ENCODE data around the gene PTPRS. TPM values are rescaled to one million over a fixed set of nuclear protein-coding genes. Genes with fewer than 3 reads are reported as not detected.
A peak's percentile ranks its signal among the peaks of the same experiment; 100 is the strongest.
"Not testable (repeated sequence)": the region's sequence is repeated elsewhere in the genome, so short reads cannot be mapped to it uniquely, and the experiment has no call there.

PTPRS gene
- 1 to 10 TPM; 3.5 to 4.1 TPM for total RNA-seq

GRCh38 chr19:5340637-5341447, at the start of gene PTPRS:
Gene PTPRS (minus strand): TSS chr19:5340812. CDS start chr19:5286140, 54,672 bp downstream.
- no peak within 1 kb of the TSS for H3K27ac Mint-ChIP-seq
- peak; percentile 86 for DNase-seq
- H3K36me3 Mint-ChIP-seq = no peaks in the 10 kb centered on the region
- H3K9me3 Mint-ChIP-seq = no peaks in the 10 kb centered on the region
- peak within 1 kb of the TSS; percentile 67 for H3K4me3 Mint-ChIP-seq
- peaks cover 54% of the 10 kb centered on the region for H3K27me3 Mint-ChIP-seq
- peaks cover 13% of the 10 kb centered on the region for H3K4me1 Mint-ChIP-seq

- no peak overlapping the region for H3K27ac Mint-ChIP-seq
- peaks cover 2% of the 10 kb centered on the region for H3K36me3 Mint-ChIP-seq
- H3K9me3 Mint-ChIP-seq = peaks cover 5% of the 10 kb centered on the region
- H3K4me1 Mint-ChIP-seq = no peaks in the 10 kb centered on the region
- H3K4me3 Mint-ChIP-seq = no peak overlapping the region
- DNase-seq = no peak
- H3K27me3 Mint-ChIP-seq = peaks cover 81% of the 10 kb centered on the region
Observed at GRCh38 chr19:5389353-5389752, 48.7 kb upstream of the PTPRS start.

GRCh38 chr19:5387472-5387871, 46.9 kb upstream of the PTPRS start:
- Mint-ChIP-seq H3K9me3 (peaks cover 13% of the 10 kb centered on the region), H3K4me3 (no peak overlapping the region), H3K36me3 (peaks cover 4% of the 10 kb centered on the region), H3K4me1 (no peaks in the 10 kb centered on the region), H3K27ac (no peak overlapping the region), H3K27me3 (peaks cover 71% of the 10 kb centered on the region)
- no peak for DNase-seq

- Mint-ChIP-seq H3K27me3 (peaks cover 64% of the 10 kb centered on the region), H3K27ac (no peak overlapping the region), H3K9me3 (peaks cover 15% of the 10 kb centered on the region), H3K4me3 (no peak overlapping the region), H3K4me1 (no peaks in the 10 kb centered on the region), H3K36me3 (peaks cover 6% of the 10 kb centered on the region)
- no peak for DNase-seq
Observed at GRCh38 chr19:5386841-5387240, 46.2 kb upstream of the PTPRS start.

GRCh38 chr19:5381197-5381596, 40.6 kb upstream of the PTPRS start:
- H3K4me3 Mint-ChIP-seq, H3K36me3 Mint-ChIP-seq, DNase-seq, H3K27ac Mint-ChIP-seq, H3K4me1 Mint-ChIP-seq: not testable (repeated sequence)
- Mint-ChIP-seq H3K9me3 (peaks cover 15% of the 10 kb centered on the region), H3K27me3 (peaks cover 37% of the 10 kb centered on the region)

GRCh38 chr19:5380215-5380919, 39.8 kb upstream of the PTPRS start:
- Mint-ChIP-seq H3K27ac (no peak overlapping the region), H3K27me3 (peaks cover 37% of the 10 kb centered on the region), H3K4me1 (no peaks in the 10 kb centered on the region)

GRCh38 chr19:5376928-5377327, 36.3 kb upstream of the PTPRS start:
- Mint-ChIP-seq H3K36me3 (peaks cover 3% of the 10 kb centered on the region), H3K27ac (no peak overlapping the region), H3K4me1 (no peaks in the 10 kb centered on the region), H3K4me3 (no peak overlapping the region), H3K9me3 (peaks cover 5% of the 10 kb centered on the region), H3K27me3 (peaks cover 32% of the 10 kb centered on the region)
- no peak for DNase-seq

More at GRCh38 chr19:5380215-5380919, 39.8 kb upstream of the PTPRS start:
- DNase-seq = no peak
- no peak overlapping the region for H3K4me3 Mint-ChIP-seq
- peaks cover 15% of the 10 kb centered on the region for H3K9me3 Mint-ChIP-seq
- H3K36me3 Mint-ChIP-seq = peaks cover 6% of the 10 kb centered on the region

- H3K27ac Mint-ChIP-seq = no peak overlapping the region
- no peak overlapping the region for H3K4me3 Mint-ChIP-seq
- peaks cover 20% of the 10 kb centered on the region for H3K27me3 Mint-ChIP-seq
- no peak for DNase-seq
- H3K9me3 Mint-ChIP-seq = no peaks in the 10 kb centered on the region
- no peaks in the 10 kb centered on the region for H3K36me3 Mint-ChIP-seq
- no peaks in the 10 kb centered on the region for H3K4me1 Mint-ChIP-seq
Observed at GRCh38 chr19:5372572-5373200, 32.1 kb upstream of the PTPRS start.

- Mint-ChIP-seq H3K27ac (no peak overlapping the region), H3K36me3 (no peaks in the 10 kb centered on the region), H3K4me3 (no peak overlapping the region), H3K27me3 (peaks cover 6% of the 10 kb centered on the region), H3K9me3 (no peaks in the 10 kb centered on the region), H3K4me1 (no peaks in the 10 kb centered on the region)
- DNase-seq = peak; percentile 66
Observed at GRCh38 chr19:5369962-5370367, 29.4 kb upstream of the PTPRS start.

- Mint-ChIP-seq H3K27me3 (no peaks in the 10 kb centered on the region), H3K4me3 (no peak overlapping the region), H3K36me3 (no peaks in the 10 kb centered on the region), H3K4me1 (no peaks in the 10 kb centered on the region), H3K27ac (no peak overlapping the region), H3K9me3 (no peaks in the 10 kb centered on the region)
- DNase-seq = no peak
Observed at GRCh38 chr19:5369304-5369703, 28.7 kb upstream of the PTPRS start.

- H3K36me3 Mint-ChIP-seq = no peaks in the 10 kb centered on the region
- H3K4me1 Mint-ChIP-seq = no peaks in the 10 kb centered on the region
- no peak overlapping the region for H3K4me3 Mint-ChIP-seq
- no peaks in the 10 kb centered on the region for H3K9me3 Mint-ChIP-seq
- DNase-seq = no peak
- H3K27ac Mint-ChIP-seq = no peak overlapping the region
- H3K27me3 Mint-ChIP-seq = peaks cover 5% of the 10 kb centered on the region
Observed at GRCh38 chr19:5367530-5368133, 27.0 kb upstream of the PTPRS start.

- H3K4me1 Mint-ChIP-seq = no peaks in the 10 kb centered on the region
- no peak overlapping the region for H3K4me3 Mint-ChIP-seq
- H3K27ac Mint-ChIP-seq = no peak overlapping the region
- H3K9me3 Mint-ChIP-seq = no peaks in the 10 kb centered on the region
- no peaks in the 10 kb centered on the region for H3K36me3 Mint-ChIP-seq
- DNase-seq = no peak
- H3K27me3 Mint-ChIP-seq = peaks cover 9% of the 10 kb centered on the region
Observed at GRCh38 chr19:5365905-5366304, 25.3 kb upstream of the PTPRS start.

GRCh38 chr19:5364674-5365073, 24.1 kb upstream of the PTPRS start:
- Mint-ChIP-seq H3K4me1 (no peaks in the 10 kb centered on the region), H3K36me3 (no peaks in the 10 kb centered on the region), H3K4me3 (no peak overlapping the region), H3K27me3 (peaks cover 21% of the 10 kb centered on the region), H3K9me3 (no peaks in the 10 kb centered on the region), H3K27ac (no peak overlapping the region)
- DNase-seq = no peak

GRCh38 chr19:5361839-5362238, 21.2 kb upstream of the PTPRS start:
- H3K9me3 Mint-ChIP-seq, H3K27ac Mint-ChIP-seq, H3K4me1 Mint-ChIP-seq, DNase-seq, H3K4me3 Mint-ChIP-seq, H3K36me3 Mint-ChIP-seq: not testable (repeated sequence)
- H3K27me3 Mint-ChIP-seq = peaks cover 37% of the 10 kb centered on the region

GRCh38 chr19:5361407-5361806, 20.8 kb upstream of the PTPRS start:
- no peak for DNase-seq
- H3K4me1 Mint-ChIP-seq = no peaks in the 10 kb centered on the region
- no peaks in the 10 kb centered on the region for H3K9me3 Mint-ChIP-seq
- H3K27me3 Mint-ChIP-seq = peaks cover 42% of the 10 kb centered on the region
- H3K27ac Mint-ChIP-seq = no peak overlapping the region
- H3K4me3 Mint-ChIP-seq = no peak overlapping the region
- H3K36me3 Mint-ChIP-seq = no peaks in the 10 kb centered on the region
